ENCODE data around the gene PTPRG.

GRCh38 chr3:62210011-62210410 is 648.6 kb downstream of the PTPRG start:
- TF ChIP-seq, protein P1, sequence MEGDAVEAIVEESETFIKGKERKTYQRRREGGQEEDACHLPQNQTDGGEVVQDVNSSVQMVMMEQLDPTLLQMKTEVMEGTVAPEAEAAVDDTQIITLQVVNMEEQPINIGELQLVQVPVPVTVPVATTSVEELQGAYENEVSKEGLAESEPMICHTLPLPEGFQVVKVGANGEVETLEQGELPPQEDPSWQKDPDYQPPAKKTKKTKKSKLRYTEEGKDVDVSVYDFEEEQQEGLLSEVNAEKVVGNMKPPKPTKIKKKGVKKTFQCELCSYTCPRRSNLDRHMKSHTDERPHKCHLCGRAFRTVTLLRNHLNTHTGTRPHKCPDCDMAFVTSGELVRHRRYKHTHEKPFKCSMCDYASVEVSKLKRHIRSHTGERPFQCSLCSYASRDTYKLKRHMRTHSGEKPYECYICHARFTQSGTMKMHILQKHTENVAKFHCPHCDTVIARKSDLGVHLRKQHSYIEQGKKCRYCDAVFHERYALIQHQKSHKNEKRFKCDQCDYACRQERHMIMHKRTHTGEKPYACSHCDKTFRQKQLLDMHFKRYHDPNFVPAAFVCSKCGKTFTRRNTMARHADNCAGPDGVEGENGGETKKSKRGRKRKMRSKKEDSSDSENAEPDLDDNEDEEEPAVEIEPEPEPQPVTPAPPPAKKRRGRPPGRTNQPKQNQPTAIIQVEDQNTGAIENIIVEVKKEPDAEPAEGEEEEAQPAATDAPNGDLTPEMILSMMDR (optimal IDR thresholded peaks at IDR 0.05 in 1 of 3, IDR thresholded peaks at IDR 0.05 in 1 of 3, conservative IDR thresholded peaks at IDR 0.05 in 1 of 3; ENCODE audit: extremely low read depth in 1 of 3, insufficient read depth in 2 of 3, low read length in 3 of 3): no peak
- TF ChIP-seq EZH2 (IDR thresholded peaks at IDR 0.05; ENCODE audit: low read length): no peak

All from keratinocyte (primary cell).